Fibroblast of lung (primary cell): ENCODE measurements around the gene DOCK3. TPM values are rescaled to one million over a fixed set of nuclear protein-coding genes. Genes with fewer than 3 reads are reported as not detected.

Source experiments
- DNase-seq, 2 donors: peaks; one replicate each; pipeline versions ENCODE4 v3.0.0 to v3.0.0-alpha.2; 2010; ENCODE audit warnings: low read depth in 2 of 2
- H2AFZ ChIP-seq: 2 replicates; pipeline ENCODE4 v1.5.1; 2012; ENCODE audit warnings: low read length, control low read depth, inconsistent platforms
- H3K27ac ChIP-seq: 2 replicates; pipeline ENCODE4 v1.5.1; 2011; ENCODE audit warnings: low read length, control low read depth; ENCODE audit not compliant: insufficient read depth
- H3K27me3 ChIP-seq: 2 replicates; pipeline ENCODE4 v1.5.1; 2011; ENCODE audit warnings: mild to moderate bottlenecking, low read length; ENCODE audit not compliant: control insufficient read depth, insufficient read depth
- H3K36me3 ChIP-seq: 2 replicates; pipeline ENCODE4 v1.5.1; 2011; ENCODE audit warnings: low read length; ENCODE audit not compliant: control insufficient read depth, insufficient read depth
- H3K4me1 ChIP-seq: 2 replicates; pipeline ENCODE4 v1.5.1; 2011; ENCODE audit warnings: low read length; ENCODE audit not compliant: control insufficient read depth, insufficient read depth; ENCODE audit errors: extremely low read depth
- H3K4me2 ChIP-seq: 2 replicates; pipeline ENCODE4 v1.5.1; 2011; ENCODE audit warnings: low read length, control low read depth; ENCODE audit not compliant: insufficient read depth; ENCODE audit errors: extremely low read depth
- H3K4me3 ChIP-seq, 4 experiments: fragments of 200-600 bp in 1 of 4; sonication (generic) in 1 of 4; replicated peaks in 1 of 4; 2 replicates each; pipeline ENCODE4 v1.5.1; 2011 to 2016; ENCODE audit warnings: low read length in 4 of 4, low read depth in 3 of 4, mild to moderate bottlenecking in 3 of 4, control low read depth in 2 of 4, inconsistent platforms in 1 of 4, mixed read lengths in 1 of 4; ENCODE audit not compliant: insufficient read depth in 1 of 4; ENCODE audit errors: control extremely low read depth in 1 of 4
- H3K79me2 ChIP-seq: 2 replicates; pipeline ENCODE4 v1.5.1; 2012; ENCODE audit warnings: mild to moderate bottlenecking, low read length, inconsistent platforms; ENCODE audit not compliant: control insufficient read depth, insufficient read depth
- H3K9ac ChIP-seq: 2 replicates; pipeline ENCODE4 v1.5.1; 2011; ENCODE audit warnings: mild to moderate bottlenecking, low read length, control low read depth; ENCODE audit not compliant: insufficient read depth
- H3K9me3 ChIP-seq: 2 replicates; pipeline ENCODE4 v1.5.1; 2012; ENCODE audit warnings: low read depth, low read length; ENCODE audit not compliant: control insufficient read depth, insufficient read depth
- H4K20me1 ChIP-seq: 2 replicates; pipeline ENCODE4 v1.5.1; 2011; ENCODE audit warnings: low read length; ENCODE audit not compliant: control insufficient read depth, insufficient read depth; ENCODE audit errors: extremely low read depth
- CTCF ChIP-seq, 2 donors: IDR thresholded peaks in 1 of 2; conservative IDR thresholded peaks in 1 of 2; 1 replicate in 1 of 2; 2 replicates in 1 of 2; pipeline ENCODE4 v1.5.1; 2011 to 2012; ENCODE audit warnings: low read length in 2 of 2, control low read depth in 1 of 2, inconsistent platforms in 1 of 2, low read depth in 1 of 2, mild to moderate bottlenecking in 1 of 2
- EZH2 ChIP-seq: IDR thresholded peaks from 2 replicates; pipeline ENCODE4 v1.5.1; 2012; ENCODE audit warnings: low read length, control low read depth, mild to moderate bottlenecking; ENCODE audit errors: missing control alignments
- polyA plus RNA-seq, 2 donors: library from polyadenylated mRNA; depleted of rRNA in 1 of 2; stranded (reverse) in 1 of 2; unstranded in 1 of 2; fragments of >200 nt; gene quantifications; 2 replicates each; pipeline ENCODE4 v1.2.1, GENCODE V29; 2011 to 2012; ENCODE audit warnings: missing spikeins in 1 of 2
- total RNA-seq: library from RNA; depleted of rRNA; stranded (reverse); fragments of >200 nt; gene quantifications from 2 replicates; pipeline ENCODE4 v1.2.1, GENCODE V29; 2014

DOCK3 gene
- total and polyA plus RNA-seq, 2 donors (not counting 1 experiment from before 2014, with no cell fraction given), result 0.07 to 0.17 TPM

DNA sequence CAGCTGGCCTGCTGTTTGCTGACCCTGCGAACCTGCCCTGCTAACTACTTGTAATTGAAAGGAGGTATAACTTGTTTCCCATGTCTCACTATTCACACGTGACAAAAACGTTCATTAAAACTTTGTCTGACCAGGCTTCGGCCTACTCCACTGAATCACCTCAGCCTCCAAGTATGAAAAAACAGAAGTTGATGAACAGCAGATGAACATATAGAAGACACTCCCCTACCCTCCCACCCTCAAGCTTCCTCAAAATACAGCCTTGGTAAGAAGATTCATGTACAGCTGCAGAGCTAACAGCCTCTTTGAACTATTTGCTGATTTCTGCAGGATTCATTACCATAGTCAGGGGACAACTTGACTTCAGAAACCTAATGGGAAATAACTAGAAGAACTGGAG lies 727.0 kb downstream of the DOCK3 start:
- Histone ChIP-seq H3K9ac (no peak overlapping the region), H3K27me3 (no peaks in the 10 kb centered on the region), H3K4me2 (no peak overlapping the region), H3K36me3 (peaks cover 2% of the 10 kb centered on the region), H3K4me3 (no peak overlapping the region), H3K4me1 (no peaks in the 10 kb centered on the region), H4K20me1 (no peaks in the 10 kb centered on the region), H2AFZ (no peak overlapping the region), H3K27ac (no peak overlapping the region), H3K79me2 (no peaks in the 10 kb centered on the region), H3K9me3 (no peaks in the 10 kb centered on the region)
- DNase-seq, result no peak
- TF ChIP-seq CTCF (conservative IDR thresholded peaks at IDR 0.05 in 1 of 2, IDR thresholded peaks at IDR 0.05 in 1 of 2; ENCODE audit: low read depth in 1 of 2, low read length in 2 of 2), result no peak
- TF ChIP-seq EZH2, result no peak

- H3K9ac ChIP-seq, result no peak overlapping the region
- H3K79me2 ChIP-seq, result no peaks in the 10 kb centered on the region
- H3K4me1 ChIP-seq, result no peaks in the 10 kb centered on the region
- no peak overlapping the region for H3K4me3 ChIP-seq
- H3K9me3 ChIP-seq, result no peaks in the 10 kb centered on the region
- TF ChIP-seq CTCF (conservative IDR thresholded peaks at IDR 0.05 in 1 of 2, IDR thresholded peaks at IDR 0.05 in 1 of 2; ENCODE audit: low read depth in 1 of 2, low read length in 2 of 2), result no peak
- no peak for TF ChIP-seq EZH2
- H4K20me1 ChIP-seq, result no peaks in the 10 kb centered on the region
- no peak overlapping the region for H3K27ac ChIP-seq
- no peak overlapping the region for H2AFZ ChIP-seq
- H3K27me3 ChIP-seq, result no peaks in the 10 kb centered on the region
- H3K4me2 ChIP-seq, result no peak overlapping the region
- H3K36me3 ChIP-seq, result peaks cover 2% of the 10 kb centered on the region
- DNase-seq, result no peak
These were observed 728.9 kb downstream of the DOCK3 start for GRCh38 chr3:51403675-51404074.

GRCh38 chr3:51408021-51408420 lies 733.3 kb downstream of the DOCK3 start:
- no peak overlapping the region for H2AFZ ChIP-seq
- H3K4me2 ChIP-seq, result no peak overlapping the region
- no peaks in the 10 kb centered on the region for H4K20me1 ChIP-seq
- no peaks in the 10 kb centered on the region for H3K27me3 ChIP-seq
- no peaks in the 10 kb centered on the region for H3K4me1 ChIP-seq
- H3K27ac ChIP-seq, result no peak overlapping the region
- H3K4me3 ChIP-seq, result no peak overlapping the region
- DNase-seq, result no peak
- TF ChIP-seq CTCF (conservative IDR thresholded peaks at IDR 0.05 in 1 of 2, IDR thresholded peaks at IDR 0.05 in 1 of 2; ENCODE audit: low read depth in 1 of 2, low read length in 2 of 2), result no peak
- no peak for TF ChIP-seq EZH2
- no peak overlapping the region for H3K9ac ChIP-seq
- H3K79me2 ChIP-seq, result no peaks in the 10 kb centered on the region
- H3K9me3 ChIP-seq, result no peaks in the 10 kb centered on the region
- H3K36me3 ChIP-seq, result peaks cover 5% of the 10 kb centered on the region
